ENCODE measurements around the gene TP53RK.

The TP53RK gene

DNA sequence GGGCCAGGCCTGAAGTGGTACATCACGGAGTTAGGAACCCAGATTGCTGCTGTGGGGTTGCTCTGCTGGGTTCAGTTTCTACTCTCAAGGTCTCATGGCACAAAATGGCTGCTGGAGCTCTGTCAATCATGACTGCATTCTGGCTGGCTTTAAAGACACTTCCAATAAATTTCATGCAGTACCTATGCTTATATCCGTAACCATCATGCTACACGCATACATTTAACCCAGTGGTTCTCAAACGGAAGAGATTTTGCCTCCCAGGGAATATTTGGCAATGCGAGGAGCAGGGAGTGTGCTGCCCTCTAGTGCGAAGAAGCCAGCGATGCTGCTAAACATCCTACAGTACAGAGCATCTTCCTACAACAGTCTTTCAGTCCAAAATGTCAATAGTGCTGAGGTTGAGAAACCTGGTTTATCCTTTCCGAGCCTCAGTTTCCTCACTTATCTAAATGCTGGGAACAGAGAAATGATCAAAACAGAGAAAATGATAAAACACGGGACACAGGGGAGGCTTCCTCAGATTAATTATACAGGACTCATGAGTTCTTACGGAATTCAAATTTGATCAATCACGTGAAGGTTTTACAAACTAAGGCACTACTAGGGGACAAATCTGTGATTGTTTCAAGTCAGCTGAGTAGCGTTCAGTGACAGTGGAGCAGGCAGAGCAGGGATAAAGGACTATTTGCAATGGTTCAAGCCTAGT is 10.6 kb upstream of the TP53RK start:
- no peak overlapping the region for H3K27ac ChIP-seq (ENCODE audit: low read length)
- no peak overlapping the region for H3K9ac ChIP-seq (ENCODE audit: low read length)
- peaks cover 16% of the 10 kb centered on the region; the same call in 1 of the 2 replicates for H3K27me3 ChIP-seq (ENCODE audit: low read depth, low read length)
- no peaks in the 10 kb centered on the region for H3K4me1 ChIP-seq (ENCODE audit: low read length)
- peak; percentile 50 for TF ChIP-seq CTCF (IDR thresholded peaks at IDR 0.05; ENCODE audit: low read depth, low read length)
- no peak for TF ChIP-seq EZH2phosphoT487 (IDR thresholded peaks at IDR 0.05; ENCODE audit: low read depth)
- no peaks in the 10 kb centered on the region for H3K9me3 ChIP-seq (ENCODE audit: insufficient read depth, low read length)
- H3K36me3 ChIP-seq (replicated peaks; ENCODE audit: low read depth, low read length): no peaks in the 10 kb centered on the region
- H3K4me2 ChIP-seq (ENCODE audit: low read length): no peak overlapping the region
- no peak overlapping the region for H2AFZ ChIP-seq (ENCODE audit: low read depth, low read length)
- H3K79me2 ChIP-seq (ENCODE audit: low read length): no peaks in the 10 kb centered on the region
- H4K20me1 ChIP-seq (ENCODE audit: insufficient read depth, low read length): no peaks in the 10 kb centered on the region
- H3K4me3 ChIP-seq (ENCODE audit: low read length): no peak overlapping the region

DNA sequence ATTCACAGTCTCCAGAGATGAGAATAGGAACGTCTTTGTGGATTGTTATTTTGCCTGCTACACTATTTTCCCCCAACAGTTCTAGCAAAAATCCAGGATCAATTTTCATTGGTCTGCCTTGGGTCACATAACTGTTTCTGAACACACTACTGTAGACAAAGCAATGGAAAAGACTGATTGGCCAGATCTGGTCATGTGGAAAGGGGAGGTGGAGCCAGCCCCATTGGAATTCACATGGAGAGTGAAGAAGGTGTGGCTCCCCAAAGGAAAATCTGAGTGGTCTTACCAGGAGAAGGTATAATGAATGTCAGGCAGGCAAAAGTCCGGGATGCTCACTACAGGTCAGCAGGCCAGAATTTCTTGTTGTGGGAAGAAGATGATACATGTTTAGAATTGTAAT is 9.5 kb upstream of the TP53RK start:
- Histone ChIP-seq H3K4me3 (ENCODE audit: low read length) (no peak overlapping the region), H3K9me3 (ENCODE audit: insufficient read depth, low read length) (no peaks in the 10 kb centered on the region), H4K20me1 (ENCODE audit: insufficient read depth, low read length) (no peaks in the 10 kb centered on the region), H3K9ac (ENCODE audit: low read length) (no peak overlapping the region), H3K36me3 (replicated peaks; ENCODE audit: low read depth, low read length) (no peaks in the 10 kb centered on the region), H3K27me3 (ENCODE audit: low read depth, low read length) (0 out of 2 replicates have a peak, but pooled peaks cover 11% of the 10 kb centered on the region), H3K4me1 (ENCODE audit: low read length) (peaks cover 6% of the 10 kb centered on the region; the same call in 1 of the 2 replicates), H2AFZ (ENCODE audit: low read depth, low read length) (no peak overlapping the region), H3K79me2 (ENCODE audit: low read length) (no peaks in the 10 kb centered on the region), H3K27ac (ENCODE audit: low read length) (no peak overlapping the region), H3K4me2 (ENCODE audit: low read length) (no peak overlapping the region)
- no peak for TF ChIP-seq EZH2phosphoT487 (IDR thresholded peaks at IDR 0.05; ENCODE audit: low read depth)
- no peak for TF ChIP-seq CTCF (IDR thresholded peaks at IDR 0.05; ENCODE audit: low read depth, low read length)

GRCh38 chr20:46696791-46697279 is 7.6 kb upstream of the TP53RK start:
- Histone ChIP-seq H2AFZ (ENCODE audit: low read depth, low read length) (no peak overlapping the region), H3K4me2 (ENCODE audit: low read length) (no peak overlapping the region), H4K20me1 (ENCODE audit: insufficient read depth, low read length) (no peaks in the 10 kb centered on the region), H3K79me2 (ENCODE audit: low read length) (no peaks in the 10 kb centered on the region), H3K4me3 (ENCODE audit: low read length) (no peak overlapping the region), H3K9ac (ENCODE audit: low read length) (no peak overlapping the region), H3K9me3 (ENCODE audit: insufficient read depth, low read length) (no peaks in the 10 kb centered on the region), H3K4me1 (ENCODE audit: low read length) (peaks cover 6% of the 10 kb centered on the region; the same call in 1 of the 2 replicates), H3K36me3 (replicated peaks; ENCODE audit: low read depth, low read length) (no peaks in the 10 kb centered on the region), H3K27me3 (ENCODE audit: low read depth, low read length) (0 out of 2 replicates have a peak, but pooled peaks cover 11% of the 10 kb centered on the region), H3K27ac (ENCODE audit: low read length) (no peak overlapping the region)
- TF ChIP-seq CTCF (IDR thresholded peaks at IDR 0.05; ENCODE audit: low read depth, low read length) (no peak), EZH2phosphoT487 (IDR thresholded peaks at IDR 0.05; ENCODE audit: low read depth) (no peak)

- Histone ChIP-seq H3K36me3 (replicated peaks; ENCODE audit: low read depth, low read length) (no peaks in the 10 kb centered on the region), H2AFZ (ENCODE audit: low read depth, low read length) (no peak overlapping the region), H4K20me1 (ENCODE audit: insufficient read depth, low read length) (no peaks in the 10 kb centered on the region), H3K9ac (ENCODE audit: low read length) (no peak overlapping the region), H3K27ac (ENCODE audit: low read length) (no peak overlapping the region), H3K4me3 (ENCODE audit: low read length) (no peak overlapping the region), H3K9me3 (ENCODE audit: insufficient read depth, low read length) (no peaks in the 10 kb centered on the region), H3K79me2 (ENCODE audit: low read length) (no peaks in the 10 kb centered on the region), H3K27me3 (ENCODE audit: low read depth, low read length) (0 out of 2 replicates have a peak, but pooled peaks cover 5% of the 10 kb centered on the region), H3K4me2 (ENCODE audit: low read length) (no peak overlapping the region), H3K4me1 (ENCODE audit: low read length) (peaks cover 6% of the 10 kb centered on the region; the same call in 1 of the 2 replicates)
- TF ChIP-seq EZH2phosphoT487 (IDR thresholded peaks at IDR 0.05; ENCODE audit: low read depth): no peak
- no peak for TF ChIP-seq CTCF (IDR thresholded peaks at IDR 0.05; ENCODE audit: low read depth, low read length)
These were observed 6.6 kb upstream of the TP53RK start for GRCh38 chr20:46695892-46696291.
